AG10803 (cell line): ENCODE results near the gene NDUFAF5.

ENCODE experiments used
- DNase-seq: peaks from one replicate; pipeline ENCODE4 v3.0.0; 2010; ENCODE audit warnings: low read depth
- H3K4me3 ChIP-seq: 2 replicates; pipeline ENCODE4 v1.5.1; 2011; ENCODE audit warnings: mild to moderate bottlenecking, low read length, control low read depth
- TF ChIP-seq, protein P1 (sequence below): conservative IDR thresholded peaks from 2 replicates; pipeline ENCODE4 v1.5.1; 2011; ENCODE audit warnings: mild to moderate bottlenecking, low read length, control low read depth, inconsistent platforms

Gene NDUFAF5

DNA sequence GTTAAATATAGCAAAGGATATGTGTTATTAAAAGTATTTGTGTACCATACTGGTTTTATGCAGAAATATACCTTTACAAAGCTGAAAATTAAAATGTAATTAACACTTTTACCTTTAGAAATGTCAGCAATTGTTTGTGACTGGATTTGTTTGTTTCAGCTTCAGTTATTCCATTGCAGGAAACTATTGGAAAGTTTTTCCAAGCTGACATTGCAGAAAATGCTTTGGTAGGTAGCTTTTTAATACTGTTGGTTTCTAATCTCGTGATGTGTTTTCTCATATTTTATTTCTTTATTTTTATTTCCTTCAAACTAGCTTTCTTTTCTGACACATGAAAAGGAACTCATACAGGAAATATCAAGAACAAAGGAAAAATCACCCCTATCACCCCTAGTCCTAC, 8.2 kb downstream of the NDUFAF5 start:
- DNase-seq: no peak
- no peak overlapping the region for H3K4me3 ChIP-seq
- TF ChIP-seq, protein P1, sequence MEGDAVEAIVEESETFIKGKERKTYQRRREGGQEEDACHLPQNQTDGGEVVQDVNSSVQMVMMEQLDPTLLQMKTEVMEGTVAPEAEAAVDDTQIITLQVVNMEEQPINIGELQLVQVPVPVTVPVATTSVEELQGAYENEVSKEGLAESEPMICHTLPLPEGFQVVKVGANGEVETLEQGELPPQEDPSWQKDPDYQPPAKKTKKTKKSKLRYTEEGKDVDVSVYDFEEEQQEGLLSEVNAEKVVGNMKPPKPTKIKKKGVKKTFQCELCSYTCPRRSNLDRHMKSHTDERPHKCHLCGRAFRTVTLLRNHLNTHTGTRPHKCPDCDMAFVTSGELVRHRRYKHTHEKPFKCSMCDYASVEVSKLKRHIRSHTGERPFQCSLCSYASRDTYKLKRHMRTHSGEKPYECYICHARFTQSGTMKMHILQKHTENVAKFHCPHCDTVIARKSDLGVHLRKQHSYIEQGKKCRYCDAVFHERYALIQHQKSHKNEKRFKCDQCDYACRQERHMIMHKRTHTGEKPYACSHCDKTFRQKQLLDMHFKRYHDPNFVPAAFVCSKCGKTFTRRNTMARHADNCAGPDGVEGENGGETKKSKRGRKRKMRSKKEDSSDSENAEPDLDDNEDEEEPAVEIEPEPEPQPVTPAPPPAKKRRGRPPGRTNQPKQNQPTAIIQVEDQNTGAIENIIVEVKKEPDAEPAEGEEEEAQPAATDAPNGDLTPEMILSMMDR: no peak

DNA sequence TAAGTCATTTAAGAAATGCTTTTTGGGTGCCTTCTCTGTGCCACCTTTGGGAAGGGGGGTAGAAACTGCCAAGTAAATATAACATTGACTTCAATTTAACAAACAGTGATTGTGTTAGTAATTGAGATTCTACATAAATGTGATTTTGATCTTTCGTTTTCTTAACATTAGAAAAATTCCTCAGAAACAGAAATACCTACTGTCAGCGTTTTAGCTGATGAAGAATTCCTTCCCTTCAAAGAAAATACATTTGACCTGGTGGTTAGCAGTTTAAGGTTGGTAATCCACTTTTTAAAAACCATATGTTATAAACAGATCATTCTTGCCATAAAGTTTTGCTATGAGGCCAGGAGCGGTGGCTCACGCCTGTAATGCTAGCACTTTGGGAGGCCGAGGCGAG, 9.8 kb downstream of the NDUFAF5 start:
- no peak overlapping the region for H3K4me3 ChIP-seq
- no peak for DNase-seq
- TF ChIP-seq, protein P1: no peak

DNA sequence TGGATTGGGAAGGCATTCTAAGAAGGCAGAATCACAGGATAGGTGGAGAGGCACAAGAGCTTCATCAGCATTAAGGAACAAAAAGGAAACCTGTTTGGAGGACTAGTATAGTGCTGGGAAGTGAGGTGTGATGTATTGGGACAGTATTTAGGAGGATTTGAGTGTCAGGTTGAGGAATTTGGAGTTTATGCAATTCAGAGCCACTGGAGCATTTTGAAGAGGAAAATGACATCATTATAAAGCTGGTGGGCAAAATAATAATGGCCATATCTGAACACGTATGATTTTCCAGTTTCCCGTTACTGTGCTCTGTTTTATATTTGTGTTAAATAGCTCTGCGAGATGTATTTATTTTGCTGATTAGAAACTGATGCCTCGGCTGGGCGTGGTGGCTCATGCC, 14.2 kb downstream of the NDUFAF5 start:
- no peak for DNase-seq
- H3K4me3 ChIP-seq: no peak overlapping the region
- TF ChIP-seq, protein P1: no peak

DNA sequence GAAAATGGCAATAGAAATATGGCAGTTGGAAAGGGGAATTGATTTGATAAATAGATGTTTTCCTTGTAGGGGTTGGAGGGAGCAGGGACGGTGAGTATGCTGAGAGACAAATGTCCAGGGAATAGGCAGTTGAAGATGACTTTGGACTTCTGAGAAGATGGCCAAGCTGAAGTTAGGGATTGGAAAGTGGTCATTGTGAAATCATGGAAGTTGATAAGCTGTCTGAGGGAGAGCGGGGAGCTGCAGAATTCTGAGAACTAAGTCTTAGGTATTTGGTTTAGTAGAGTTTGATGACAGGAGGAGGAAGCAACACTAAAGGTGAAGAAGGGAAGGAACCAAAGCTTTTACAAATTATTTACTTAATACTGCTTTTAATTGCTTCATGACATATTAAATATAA, 15.1 kb downstream of the NDUFAF5 start:
- DNase-seq: no peak
- no peak overlapping the region for H3K4me3 ChIP-seq
- TF ChIP-seq, protein P1: no peak

DNA sequence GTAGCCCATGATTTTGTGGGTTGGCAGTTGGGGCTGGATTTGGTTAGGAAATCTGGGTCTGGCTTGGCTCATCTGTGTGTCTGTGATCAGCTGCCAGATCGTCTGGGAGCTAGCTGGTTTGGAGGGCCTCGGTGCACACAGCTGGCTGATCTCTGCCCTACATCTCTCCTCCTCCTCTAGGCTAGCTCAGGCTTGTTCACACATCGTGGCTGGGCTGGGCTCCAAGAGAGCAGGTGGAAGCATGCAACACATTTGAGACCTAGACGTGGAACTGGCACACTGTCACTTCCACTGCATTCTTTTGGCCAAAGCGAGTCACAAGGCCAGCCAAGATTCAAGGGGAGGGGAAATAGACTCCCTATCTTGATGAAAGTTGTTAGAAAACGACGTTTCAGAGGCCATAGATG, 15.9 kb downstream of the NDUFAF5 start:
- TF ChIP-seq, protein P1: no peak
- DNase-seq: peak; percentile 98
- no peak overlapping the region for H3K4me3 ChIP-seq

DNA sequence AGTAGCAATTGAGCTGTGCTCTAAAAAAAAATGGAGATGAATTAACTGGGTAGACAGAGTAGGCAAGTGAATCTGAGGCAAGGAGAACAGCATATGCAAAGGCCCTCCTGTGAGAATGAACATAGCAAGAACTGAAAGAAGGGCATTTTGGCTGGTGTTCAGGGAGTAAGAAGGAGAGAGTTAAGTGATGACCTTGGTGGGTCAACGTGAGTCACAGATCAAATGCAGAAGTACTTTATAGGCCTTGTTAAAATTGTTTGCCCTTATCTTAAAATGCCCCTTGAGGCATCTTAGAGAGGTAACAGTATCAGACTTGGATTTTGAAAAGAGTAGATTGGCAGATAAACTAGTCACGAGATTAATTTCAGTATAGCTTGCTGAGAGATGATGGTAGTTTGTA, 24.5 kb downstream of the NDUFAF5 start:
- DNase-seq: no peak
- H3K4me3 ChIP-seq: no peak overlapping the region
- TF ChIP-seq, protein P1: no peak

DNA sequence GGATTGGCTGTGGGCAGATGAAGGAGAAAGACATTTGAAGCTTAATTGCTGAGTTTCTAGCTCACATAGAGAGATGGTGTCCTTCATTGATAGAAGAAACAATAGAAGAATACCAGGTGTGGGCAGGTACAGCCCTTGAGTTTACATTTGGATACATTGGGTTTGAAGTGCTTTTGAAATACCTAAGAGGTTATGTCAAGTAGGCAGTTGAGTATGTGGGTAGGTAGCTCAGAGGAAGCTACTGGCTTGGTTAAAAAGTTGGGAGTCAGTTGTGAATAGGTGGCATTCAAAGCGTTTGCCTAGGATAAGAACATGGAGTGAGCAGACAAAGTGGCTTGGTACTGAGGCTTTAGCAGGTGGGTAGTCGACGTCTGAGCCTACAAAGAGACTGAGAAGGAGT, 25.0 kb downstream of the NDUFAF5 start:
- DNase-seq: no peak
- TF ChIP-seq, protein P1: no peak

More for the DNA sequence above, 25.0 kb downstream of the NDUFAF5 start:
- no peak overlapping the region for H3K4me3 ChIP-seq
